ENCODE results near the gene SCGB1D1. TPM values are rescaled to one million over a fixed set of nuclear protein-coding genes. Genes with fewer than 3 reads are reported as not detected.

SCGB1D1 gene
- total RNA-seq, 2 donors from 2014 or later = not detected

- Mint-ChIP-seq H3K9me3 (peaks cover 21% of the 10 kb centered on the region), H3K4me3 (no peak overlapping the region), H3K27ac (no peak overlapping the region), H3K36me3 (peaks cover 35% of the 10 kb centered on the region), H3K4me1 (ENCODE audit: low read depth in 2 of 2) (no peaks in the 10 kb centered on the region), H3K27me3 (peaks cover 11 to 15% of the 10 kb centered on the region in 2 donors)
- DNase-seq (ENCODE audit: low spot score) (no peak), ATAC-seq (no peak)
Observed at GRCh38 chr11:62223095-62223494, 33.1 kb downstream of the SCGB1D1 start.

GRCh38 chr11:62233730-62234129 lies 43.7 kb downstream of the SCGB1D1 start:
- H3K4me1 Mint-ChIP-seq (ENCODE audit: low read depth in 2 of 2) = no peaks in the 10 kb centered on the region
- H3K9me3 Mint-ChIP-seq = no peaks in the 10 kb centered on the region
- H3K27ac Mint-ChIP-seq = no peak overlapping the region
- peaks cover 26 to 55% of the 10 kb centered on the region in 2 donors for H3K27me3 Mint-ChIP-seq
- no peak overlapping the region for H3K4me3 Mint-ChIP-seq
- DNase-seq (ENCODE audit: low spot score) (no peak), ATAC-seq (no peak)
- H3K36me3 Mint-ChIP-seq = no peaks in the 10 kb centered on the region

- Mint-ChIP-seq H3K27ac (no peak overlapping the region), H3K4me3 (no peak overlapping the region), H3K9me3 (no peaks in the 10 kb centered on the region), H3K27me3 (peaks cover 29 to 60% of the 10 kb centered on the region in 2 donors), H3K4me1 (ENCODE audit: low read depth in 2 of 2) (no peaks in the 10 kb centered on the region), H3K36me3 (no peaks in the 10 kb centered on the region)
- ATAC-seq (no peak), DNase-seq (ENCODE audit: low spot score) (no peak)
Observed at GRCh38 chr11:62236187-62236586, 46.2 kb downstream of the SCGB1D1 start.

GRCh38 chr11:62237499-62237898 lies 47.5 kb downstream of the SCGB1D1 start:
- Mint-ChIP-seq H3K27me3 (peaks cover 29 to 53% of the 10 kb centered on the region in 2 donors), H3K4me3 (no peak overlapping the region), H3K9me3 (no peaks in the 10 kb centered on the region), H3K27ac (no peak overlapping the region), H3K36me3 (no peaks in the 10 kb centered on the region), H3K4me1 (ENCODE audit: low read depth in 2 of 2) (no peaks in the 10 kb centered on the region)
- ATAC-seq (no peak), DNase-seq (ENCODE audit: low spot score) (no peak)

- H3K27me3 Mint-ChIP-seq = peaks cover 25 to 47% of the 10 kb centered on the region in 2 donors
- no peak overlapping the region for H3K27ac Mint-ChIP-seq
- no peaks in the 10 kb centered on the region for H3K9me3 Mint-ChIP-seq
Observed at GRCh38 chr11:62238151-62238550, 48.1 kb downstream of the SCGB1D1 start.

GRCh38 chr11:62241095-62241494 lies 51.1 kb downstream of the SCGB1D1 start:
- no peak overlapping the region for H3K27ac Mint-ChIP-seq

More at GRCh38 chr11:62238151-62238550, 48.1 kb downstream of the SCGB1D1 start:
- DNase-seq (ENCODE audit: low spot score) = no peak
- Mint-ChIP-seq H3K36me3 (no peaks in the 10 kb centered on the region), H3K4me3 (no peak overlapping the region), H3K4me1 (ENCODE audit: low read depth in 2 of 2) (no peaks in the 10 kb centered on the region)
- no peak for ATAC-seq

GRCh38 chr11:62242021-62242420 lies 52.0 kb downstream of the SCGB1D1 start, which contains the start of gene SCGB1D2:
TSS of gene SCGB1D2 (plus strand) at chr11:62242239. CDS start at chr11:62242308, 69 bp downstream.
- Mint-ChIP-seq H3K36me3 (no peaks in the 10 kb centered on the region), H3K9me3 (no peaks in the 10 kb centered on the region), H3K27ac (no peak within 1 kb of the TSS), H3K4me1 (ENCODE audit: low read depth in 2 of 2) (no peaks in the 10 kb centered on the region), H3K27me3 (peaks cover 19 to 43% of the 10 kb centered on the region in 2 donors), H3K4me3 (no peak within 1 kb of the TSS)
- DNase-seq (ENCODE audit: low spot score) (no peak), ATAC-seq (no peak)

More at GRCh38 chr11:62241095-62241494, 51.1 kb downstream of the SCGB1D1 start:
- DNase-seq (ENCODE audit: low spot score) (no peak), ATAC-seq (no peak)
- H3K4me1 Mint-ChIP-seq (ENCODE audit: low read depth in 2 of 2) = no peaks in the 10 kb centered on the region
- peaks cover 13 to 36% of the 10 kb centered on the region in 2 donors for H3K27me3 Mint-ChIP-seq
- H3K36me3 Mint-ChIP-seq = no peaks in the 10 kb centered on the region
- no peak overlapping the region for H3K4me3 Mint-ChIP-seq
- H3K9me3 Mint-ChIP-seq = no peaks in the 10 kb centered on the region

Other genes with a start within 250 kb of the SCGB1D1 start
- 1 to 10 TPM; 1.0 to 1.9 TPM for gene BEST1, start 239.9 kb upstream of the SCGB1D1 start, total RNA-seq
- gene FTH1, start 222.6 kb upstream of the SCGB1D1 start, total RNA-seq = over 10,000 TPM in 1 of 2 donors, 1,000 to 10,000 TPM in 1; 5,097 to 40,662 TPM
- gene INCENP, start 66.2 kb upstream of the SCGB1D1 start, total RNA-seq = 100 to 1,000 TPM in 1 of 2 donors, 10 to 100 TPM in 1; 74.4 to 135 TPM
- not detected for gene SCGB2A1, start 18.5 kb downstream of the SCGB1D1 start, total RNA-seq
- gene SCGB1D2, start 52.0 kb downstream of the SCGB1D1 start, total RNA-seq = not detected
- gene SCGB2A2, start 79.9 kb downstream of the SCGB1D1 start, total RNA-seq = not detected
- not detected for gene SCGB1D4, start 108.9 kb downstream of the SCGB1D1 start, total RNA-seq
- 1 to 10 TPM; 7.2 to 7.8 TPM for gene ASRGL1, start 147.2 kb downstream of the SCGB1D1 start, total RNA-seq
- gene SCGB1A1, start 228.8 kb downstream of the SCGB1D1 start, total RNA-seq = not detected

Data from natural killer cell treated with Interleukin-12 subunit alpha and Interleukin-12 subunit beta and Interleukin-15 and Interleukin-18, amount 100 ng/mL, for 72 hours (primary cell).